ENCODE data around the gene PHYKPL. TPM values are rescaled to one million over a fixed set of nuclear protein-coding genes. Genes with fewer than 3 reads are reported as not detected.
A peak's percentile ranks its signal among the peaks of the same experiment; 100 is the strongest.

Gene PHYKPL
- total RNA-seq, 1 experiment from 2014 or later, result 43.9 TPM

DNA sequence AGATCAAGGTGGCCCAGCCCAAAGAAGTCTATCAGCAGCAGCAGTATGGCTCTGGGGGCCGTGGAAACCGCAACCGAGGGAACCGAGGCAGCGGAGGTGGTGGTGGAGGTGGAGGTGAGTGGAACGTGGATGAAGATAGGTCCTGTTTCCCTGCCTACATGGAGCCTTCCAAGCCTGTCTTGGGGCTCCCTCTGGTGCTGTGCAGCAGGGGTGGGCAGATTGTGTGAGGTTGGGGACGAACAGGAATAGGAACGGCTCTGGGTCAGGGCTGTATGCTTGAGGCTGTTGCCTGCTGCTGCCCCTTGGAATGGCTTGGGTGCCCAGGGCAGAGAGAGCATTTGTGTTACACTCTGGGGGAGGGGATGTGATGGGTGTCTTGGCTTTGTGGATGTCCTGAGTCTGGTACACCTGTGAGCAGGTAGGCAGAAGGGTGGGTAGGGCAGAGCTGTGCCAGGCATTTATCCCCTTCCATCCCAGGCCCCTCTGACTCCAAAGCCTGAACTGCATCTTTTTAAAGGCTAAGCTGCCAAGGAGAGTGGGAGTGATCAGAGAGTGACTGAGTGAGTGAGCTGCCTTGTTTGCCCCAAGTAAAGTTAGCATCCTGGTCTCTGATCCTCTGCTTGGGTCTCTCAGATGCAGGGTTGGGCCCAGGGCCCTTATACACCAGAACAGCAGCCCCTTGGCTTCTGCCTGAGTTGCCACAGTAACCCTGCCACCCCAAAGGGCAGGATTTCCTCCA is 23.1 kb downstream of the PHYKPL start:
- Histone ChIP-seq H3K36me3 (ENCODE audit: insufficient read depth, low read length, poor library complexity, severe bottlenecking) (peaks cover 92% of the 10 kb centered on the region), H3K27me3 (replicated peaks; ENCODE audit: insufficient read depth, low read depth, low read length, poor library complexity) (no peaks in the 10 kb centered on the region), H3K4me3 (ENCODE audit: low read depth, low read length, poor library complexity, severe bottlenecking) (no peak overlapping the region), H3K9me3 (ENCODE audit: low read depth, low read length, poor library complexity, severe bottlenecking) (no peaks in the 10 kb centered on the region), H3K27ac (ENCODE audit: low read depth, low read length, poor library complexity, severe bottlenecking) (no peak overlapping the region), H3K4me1 (ENCODE audit: insufficient read depth, low read length, poor library complexity, severe bottlenecking) (peaks cover 11% of the 10 kb centered on the region)
- TF ChIP-seq, protein P1, sequence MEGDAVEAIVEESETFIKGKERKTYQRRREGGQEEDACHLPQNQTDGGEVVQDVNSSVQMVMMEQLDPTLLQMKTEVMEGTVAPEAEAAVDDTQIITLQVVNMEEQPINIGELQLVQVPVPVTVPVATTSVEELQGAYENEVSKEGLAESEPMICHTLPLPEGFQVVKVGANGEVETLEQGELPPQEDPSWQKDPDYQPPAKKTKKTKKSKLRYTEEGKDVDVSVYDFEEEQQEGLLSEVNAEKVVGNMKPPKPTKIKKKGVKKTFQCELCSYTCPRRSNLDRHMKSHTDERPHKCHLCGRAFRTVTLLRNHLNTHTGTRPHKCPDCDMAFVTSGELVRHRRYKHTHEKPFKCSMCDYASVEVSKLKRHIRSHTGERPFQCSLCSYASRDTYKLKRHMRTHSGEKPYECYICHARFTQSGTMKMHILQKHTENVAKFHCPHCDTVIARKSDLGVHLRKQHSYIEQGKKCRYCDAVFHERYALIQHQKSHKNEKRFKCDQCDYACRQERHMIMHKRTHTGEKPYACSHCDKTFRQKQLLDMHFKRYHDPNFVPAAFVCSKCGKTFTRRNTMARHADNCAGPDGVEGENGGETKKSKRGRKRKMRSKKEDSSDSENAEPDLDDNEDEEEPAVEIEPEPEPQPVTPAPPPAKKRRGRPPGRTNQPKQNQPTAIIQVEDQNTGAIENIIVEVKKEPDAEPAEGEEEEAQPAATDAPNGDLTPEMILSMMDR (conservative IDR thresholded peaks at IDR 0.05; ENCODE audit: low read depth, low read length), result no peak
- no peak for TF ChIP-seq EZH2 (IDR thresholded peaks at IDR 0.05; ENCODE audit: borderline replicate concordance, low read depth, low read length, poor library complexity, severe bottlenecking)
- POLR2A ChIA-PET (ENCODE audit: low non-redundant PET), result interaction anchor here (0.6 kb wide), 1 partner anchor 42 kb away, joined by 3 read pairs; no protein-coding TSS in a partner anchor
- intact Hi-C loops (cut with micrococcal nuclease; ENCODE audit: unreplicated experiment), result no loop called here
- DNase-seq (ENCODE audit: low spot score), result no peak
- no TSS peak for BruUV-seq (replicated peaks)
- CTCF ChIA-PET, result no interaction called here

DNA sequence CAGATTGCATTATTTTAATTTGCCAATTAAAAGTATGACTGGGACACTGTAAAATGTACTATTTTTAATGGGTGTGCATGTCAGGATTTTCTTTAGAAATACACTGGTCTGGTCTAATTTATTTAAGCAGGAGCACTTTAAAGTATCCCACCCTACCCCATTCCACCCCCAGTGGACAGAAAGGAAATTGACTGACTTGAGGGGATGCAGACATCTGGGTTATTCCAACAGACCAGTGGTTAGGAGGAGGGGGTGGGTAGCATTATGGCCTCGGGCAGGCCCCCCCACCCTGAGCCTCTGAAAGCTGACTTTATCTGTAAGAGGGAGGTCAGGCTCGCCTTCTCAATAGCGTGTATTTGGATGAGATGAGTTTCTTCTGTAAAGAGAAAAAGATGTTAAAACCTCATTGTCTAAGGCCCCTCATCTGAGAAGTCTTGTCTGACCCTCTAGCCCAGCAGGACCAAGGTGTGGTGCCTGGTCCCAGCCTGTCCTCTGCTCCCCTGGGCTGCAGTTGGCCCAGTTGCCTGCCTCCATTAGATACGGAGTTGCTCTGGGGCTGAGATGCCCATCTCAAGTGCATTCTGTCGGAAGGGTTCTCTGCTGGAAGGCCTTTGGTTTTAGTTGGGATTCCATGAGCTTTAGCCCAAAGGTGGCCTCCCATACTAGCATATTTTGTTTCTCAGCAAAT is 23.9 kb downstream of the PHYKPL start:
- Histone ChIP-seq H3K9me3 (ENCODE audit: low read depth, low read length, poor library complexity, severe bottlenecking) (no peaks in the 10 kb centered on the region), H3K4me3 (ENCODE audit: low read depth, low read length, poor library complexity, severe bottlenecking) (no peak overlapping the region), H3K27me3 (replicated peaks; ENCODE audit: insufficient read depth, low read depth, low read length, poor library complexity) (no peaks in the 10 kb centered on the region), H3K4me1 (ENCODE audit: insufficient read depth, low read length, poor library complexity, severe bottlenecking) (peaks cover 11% of the 10 kb centered on the region), H3K27ac (ENCODE audit: low read depth, low read length, poor library complexity, severe bottlenecking) (no peak overlapping the region), H3K36me3 (ENCODE audit: insufficient read depth, low read length, poor library complexity, severe bottlenecking) (peaks cover 84% of the 10 kb centered on the region)
- intact Hi-C loops (cut with micrococcal nuclease; ENCODE audit: unreplicated experiment), result no loop called here
- no TSS peak for BruUV-seq (replicated peaks)
- ChIA-PET CTCF (no interaction called here), POLR2A (ENCODE audit: low non-redundant PET) (interaction anchor here (0.6 kb wide), 1 partner anchor 43 kb away, joined by 3 read pairs; no protein-coding TSS in a partner anchor)
- DNase-seq (ENCODE audit: low spot score), result no peak
- TF ChIP-seq, protein P1 (conservative IDR thresholded peaks at IDR 0.05; ENCODE audit: low read depth, low read length), result 0 out of 2 replicates have a peak, but pooled peaks have one; percentile 20
- no peak for TF ChIP-seq EZH2 (IDR thresholded peaks at IDR 0.05; ENCODE audit: borderline replicate concordance, low read depth, low read length, poor library complexity, severe bottlenecking)

DNA sequence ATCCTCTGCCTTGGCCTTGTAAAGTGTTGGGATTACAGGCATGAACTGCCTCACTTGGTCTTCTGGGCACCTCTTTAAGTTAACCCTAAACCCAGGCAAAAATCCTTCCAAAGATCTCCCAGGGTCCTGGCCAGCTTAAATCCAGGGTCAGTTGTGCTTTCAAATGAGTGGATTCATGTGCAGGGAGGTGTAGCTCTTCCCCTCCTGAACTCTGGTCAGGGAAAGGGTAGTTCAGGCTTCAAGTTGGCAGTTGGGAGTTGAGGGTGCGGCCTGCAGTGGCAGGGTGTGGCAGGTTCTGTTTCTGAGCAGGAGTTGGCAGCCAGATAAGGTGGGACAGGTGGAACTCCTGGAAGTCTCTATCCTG is 24.7 kb downstream of the PHYKPL start:
- peaks cover 76% of the 10 kb centered on the region for H3K36me3 ChIP-seq (ENCODE audit: insufficient read depth, low read length, poor library complexity, severe bottlenecking)
- H3K27ac ChIP-seq (ENCODE audit: low read depth, low read length, poor library complexity, severe bottlenecking), result no peak overlapping the region
- intact Hi-C loops (cut with micrococcal nuclease; ENCODE audit: unreplicated experiment), result no loop called here
- no peaks in the 10 kb centered on the region for H3K9me3 ChIP-seq (ENCODE audit: low read depth, low read length, poor library complexity, severe bottlenecking)
- no peak overlapping the region for H3K4me3 ChIP-seq (ENCODE audit: low read depth, low read length, poor library complexity, severe bottlenecking)
- no peaks in the 10 kb centered on the region for H3K27me3 ChIP-seq (replicated peaks; ENCODE audit: insufficient read depth, low read depth, low read length, poor library complexity)
- POLR2A ChIA-PET (ENCODE audit: low non-redundant PET), result no interaction called here
- DNase-seq (ENCODE audit: low spot score), result no peak
- no TSS peak for BruUV-seq (replicated peaks)
- H3K4me1 ChIP-seq (ENCODE audit: insufficient read depth, low read length, poor library complexity, severe bottlenecking), result peaks cover 11% of the 10 kb centered on the region
- TF ChIP-seq, protein P1 (conservative IDR thresholded peaks at IDR 0.05; ENCODE audit: low read depth, low read length), result no peak
- CTCF ChIA-PET, result no interaction called here
